Measurements from ENCODE around the gene GMPPB. TPM values are rescaled to one million over a fixed set of nuclear protein-coding genes. Genes with fewer than 3 reads are reported as not detected.

Gene GMPPB
- total and polyA plus RNA-seq, 9 of the 15 experiments (the other 6 are each of a cell fraction or from before 2014, with no cell fraction given), result 0.53 to 17.4 (median 8.1) TPM

DNA sequence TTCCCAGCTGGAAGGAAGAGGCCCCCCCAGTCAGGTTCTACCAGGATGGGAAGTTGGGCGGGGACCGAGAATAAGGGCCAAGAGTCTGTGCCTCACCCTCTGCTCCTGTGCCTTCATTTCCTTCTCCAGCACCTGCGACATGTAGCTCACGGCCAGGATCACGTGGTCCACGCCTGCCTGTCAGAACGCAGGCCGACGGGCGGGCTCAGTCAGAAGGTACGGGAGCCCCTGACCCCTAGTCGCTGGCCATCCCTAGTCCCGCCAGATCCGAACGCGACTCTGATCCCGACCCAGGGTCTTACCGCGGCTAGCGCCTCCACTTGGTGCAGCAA, 489 bp downstream of the GMPPB start (continued):
- TF ChIP-seq ZC3H4 (CRISPR knock-in tag; IDR thresholded peaks at IDR 0.05; ENCODE audit: borderline replicate concordance), result no peak
- no peak for TF ChIP-seq HIVEP1 (CRISPR knock-in tag; IDR thresholded peaks at IDR 0.05)
- no peak for TF ChIP-seq ZNF263 (CRISPR knock-in tag; IDR thresholded peaks at IDR 0.05; ENCODE audit: borderline replicate concordance)
- no peak for TF ChIP-seq JUNB (CRISPR knock-in tag; conservative IDR thresholded peaks at IDR 0.05)
- no peak for TF ChIP-seq TCF7L2 (IDR thresholded peaks at IDR 0.05; ENCODE audit: low read depth, low read length)
- no peak for TF ChIP-seq PTBP1 (IDR thresholded peaks at IDR 0.05; ENCODE audit: low read depth, low read length)
- TF ChIP-seq HNRNPUL1 (IDR thresholded peaks at IDR 0.05; ENCODE audit: low read length), result no peak
- TF ChIP-seq, protein P1, sequence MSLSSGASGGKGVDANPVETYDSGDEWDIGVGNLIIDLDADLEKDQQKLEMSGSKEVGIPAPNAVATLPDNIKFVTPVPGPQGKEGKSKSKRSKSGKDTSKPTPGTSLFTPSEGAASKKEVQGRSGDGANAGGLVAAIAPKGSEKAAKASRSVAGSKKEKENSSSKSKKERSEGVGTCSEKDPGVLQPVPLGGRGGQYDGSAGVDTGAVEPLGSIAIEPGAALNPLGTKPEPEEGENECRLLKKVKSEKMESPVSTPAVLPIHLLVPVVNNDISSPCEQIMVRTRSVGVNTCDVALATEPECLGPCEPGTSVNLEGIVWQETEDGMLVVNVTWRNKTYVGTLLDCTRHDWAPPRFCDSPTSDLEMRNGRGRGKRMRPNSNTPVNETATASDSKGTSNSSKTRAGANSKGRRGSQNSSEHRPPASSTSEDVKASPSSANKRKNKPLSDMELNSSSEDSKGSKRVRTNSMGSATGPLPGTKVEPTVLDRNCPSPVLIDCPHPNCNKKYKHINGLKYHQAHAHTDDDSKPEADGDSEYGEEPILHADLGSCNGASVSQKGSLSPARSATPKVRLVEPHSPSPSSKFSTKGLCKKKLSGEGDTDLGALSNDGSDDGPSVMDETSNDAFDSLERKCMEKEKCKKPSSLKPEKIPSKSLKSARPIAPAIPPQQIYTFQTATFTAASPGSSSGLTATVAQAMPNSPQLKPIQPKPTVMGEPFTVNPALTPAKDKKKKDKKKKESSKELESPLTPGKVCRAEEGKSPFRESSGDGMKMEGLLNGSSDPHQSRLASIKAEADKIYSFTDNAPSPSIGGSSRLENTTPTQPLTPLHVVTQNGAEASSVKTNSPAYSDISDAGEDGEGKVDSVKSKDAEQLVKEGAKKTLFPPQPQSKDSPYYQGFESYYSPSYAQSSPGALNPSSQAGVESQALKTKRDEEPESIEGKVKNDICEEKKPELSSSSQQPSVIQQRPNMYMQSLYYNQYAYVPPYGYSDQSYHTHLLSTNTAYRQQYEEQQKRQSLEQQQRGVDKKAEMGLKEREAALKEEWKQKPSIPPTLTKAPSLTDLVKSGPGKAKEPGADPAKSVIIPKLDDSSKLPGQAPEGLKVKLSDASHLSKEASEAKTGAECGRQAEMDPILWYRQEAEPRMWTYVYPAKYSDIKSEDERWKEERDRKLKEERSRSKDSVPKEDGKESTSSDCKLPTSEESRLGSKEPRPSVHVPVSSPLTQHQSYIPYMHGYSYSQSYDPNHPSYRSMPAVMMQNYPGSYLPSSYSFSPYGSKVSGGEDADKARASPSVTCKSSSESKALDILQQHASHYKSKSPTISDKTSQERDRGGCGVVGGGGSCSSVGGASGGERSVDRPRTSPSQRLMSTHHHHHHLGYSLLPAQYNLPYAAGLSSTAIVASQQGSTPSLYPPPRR (CRISPR knock-in tag; IDR thresholded peaks at IDR 0.05; ENCODE audit: borderline replicate concordance), result no peak

Measured in K562 (cell line).